Adrenal gland (tissue), 12 donors: Measurements from ENCODE around the gene SYT2. TPM values are rescaled to one million over a fixed set of nuclear protein-coding genes. Genes with fewer than 3 reads are reported as not detected.
"Not testable (repeated sequence)": the region's sequence is repeated elsewhere in the genome, so short reads cannot be mapped to it uniquely, and the experiment has no call there.

Experiments used
- DNase-seq, 7 donors: peaks; one replicate each; pipeline ENCODE4 v3.0.0-alpha.2; 2019 to 2020
- H3K27ac ChIP-seq, 5 donors: fragments of 200-600 bp; sonication (generic) in 4 of 5; 1 replicate in 3 of 5; 2 replicates in 2 of 5; pipeline versions ENCODE4 v1.5.1 to v1.8.0; 2016 to 2020; ENCODE audit warnings: mild to moderate bottlenecking in 1 of 5
- H3K27me3 ChIP-seq: fragments of 200-600 bp; 2 replicates; pipeline ENCODE4 v1.8.0; 2021
- H3K36me3 ChIP-seq, 2 donors: fragments of 200-600 bp; replicated peaks in 1 of 2; 1 replicate in 1 of 2; 2 replicates in 1 of 2; pipeline versions ENCODE4 v1.5.1 to v1.8.0; 2018 to 2022
- H3K4me1 ChIP-seq, 2 donors: fragments of 200-600 bp; replicated peaks in 1 of 2; 1 replicate in 1 of 2; 2 replicates in 1 of 2; pipeline versions ENCODE4 v1.5.1 to v1.8.0; 2018 to 2021
- H3K4me3 ChIP-seq, 4 donors: fragments of 200-600 bp; sonication (generic) in 3 of 4; one replicate each; pipeline ENCODE4 v1.5.1; 2016 to 2018
- H3K9me3 ChIP-seq, 3 donors: fragments of 200-600 bp; sonication (generic) in 1 of 3; replicated peaks in 1 of 3; 1 replicate in 2 of 3; 2 replicates in 1 of 3; pipeline versions ENCODE4 v1.5.1 to v1.8.0; 2016 to 2021
- CTCF ChIP-seq, 6 experiments: fragments of 450-650 bp in 4 of 6; fragments of 200-600 bp in 2 of 6; sonication (generic) in 1 of 6; IDR thresholded peaks; 1 replicate in 5 of 6; 2 replicates in 1 of 6; pipeline versions ENCODE4 v1.5.1 to v1.8.0; 2016 to 2021; ENCODE audit warnings: antibody characterized with exemption in 6 of 6, mild to moderate bottlenecking in 2 of 6, moderate library complexity in 1 of 6
- POLR2A ChIP-seq, 2 donors: fragments of 450-650 bp; IDR thresholded peaks; one replicate each; pipeline ENCODE4 v1.6.1; 2017; ENCODE audit warnings: antibody characterized with exemption in 2 of 2, mild to moderate bottlenecking in 2 of 2, moderate library complexity in 1 of 2
- WGBS, 4 donors: extraction: QIAGEN DNeasy Blood & Tissue Kit in 2 of 4; methylation state at CpG; one replicate each; pipeline versions ENCODE4 v1.1.5 to v1.1.7; 2013 to 2017; 5-methylcytosine and 5-hydroxymethylcytosine counted together
- intact Hi-C, 2 donors: fragments of 100-400 bp; cut with DNase I; formaldehyde crosslinking; loops; one replicate each; pipeline versions ENCODE4 v1.14.1 to v1.15.0; 2022 to 2023
- polyA plus RNA-seq, 3 donors: library from polyadenylated mRNA; stranded (reverse); fragments of 200-250 nt in 2 of 3; fragments of 350-450 nt in 1 of 3; fragmentation: Illumina TruSeq in 1 of 3; extraction: RNeasy Lipid Tissue Mini Kit (QIAGEN cat#74804) in 1 of 3; gene quantifications; one replicate each; pipeline ENCODE4 v1.2.3, GENCODE V29; 2013 to 2014
- total RNA-seq, 9 donors: library from RNA; depleted of rRNA in 4 of 9; stranded (reverse); fragments of >200 nt in 4 of 9; fragments of 120-200 nt in 1 of 9; fragmentation: NEBNext Ultra II Directional in 1 of 9; extraction: Animal tissue kit (Norgen Biotek cat#: 25700) in 1 of 9; gene quantifications; one replicate each; pipeline versions ENCODE4 v1.1.0 to v1.2.4, GENCODE V29; 2013 to 2023
- donor health status: healthy with polysubstance abuse.
- donor health status: Bipolar disorder and iron deficiency.
- donor health status: DM: yes; HTN: yes; CAD: no.
- donor health status: DM: no; HTN: no; CAD: no.
- donor health status: DM: no; HTN: no; CAD: no.
- donor health status: DM: yes; HTN: yes; CAD: no.

SYT2 gene
- total and polyA plus RNA-seq, 12 donors = 0.08 to 3.8 (median 0.44) TPM; not detected in 3

- no peaks in the 10 kb centered on the region for H3K4me1 ChIP-seq
- TF ChIP-seq POLR2A (IDR thresholded peaks at IDR 0.05) (no peak), CTCF (IDR thresholded peaks at IDR 0.05) (no peak)
- intact Hi-C loops = no loop called here
- H3K4me3 ChIP-seq = no peak overlapping the region
- no peak for DNase-seq
- H3K36me3 ChIP-seq = no peaks in the 10 kb centered on the region
- WGBS, 4 donors = 79 to 88% (median 83%) methylated on average over 7 of the region's 7 CpGs
- no peak overlapping the region for H3K27ac ChIP-seq
- no peaks in the 10 kb centered on the region for H3K27me3 ChIP-seq
- no peaks in the 10 kb centered on the region for H3K9me3 ChIP-seq
Observed at GRCh38 chr1:202628646-202629215, 81.5 kb downstream of the SYT2 start.

DNA sequence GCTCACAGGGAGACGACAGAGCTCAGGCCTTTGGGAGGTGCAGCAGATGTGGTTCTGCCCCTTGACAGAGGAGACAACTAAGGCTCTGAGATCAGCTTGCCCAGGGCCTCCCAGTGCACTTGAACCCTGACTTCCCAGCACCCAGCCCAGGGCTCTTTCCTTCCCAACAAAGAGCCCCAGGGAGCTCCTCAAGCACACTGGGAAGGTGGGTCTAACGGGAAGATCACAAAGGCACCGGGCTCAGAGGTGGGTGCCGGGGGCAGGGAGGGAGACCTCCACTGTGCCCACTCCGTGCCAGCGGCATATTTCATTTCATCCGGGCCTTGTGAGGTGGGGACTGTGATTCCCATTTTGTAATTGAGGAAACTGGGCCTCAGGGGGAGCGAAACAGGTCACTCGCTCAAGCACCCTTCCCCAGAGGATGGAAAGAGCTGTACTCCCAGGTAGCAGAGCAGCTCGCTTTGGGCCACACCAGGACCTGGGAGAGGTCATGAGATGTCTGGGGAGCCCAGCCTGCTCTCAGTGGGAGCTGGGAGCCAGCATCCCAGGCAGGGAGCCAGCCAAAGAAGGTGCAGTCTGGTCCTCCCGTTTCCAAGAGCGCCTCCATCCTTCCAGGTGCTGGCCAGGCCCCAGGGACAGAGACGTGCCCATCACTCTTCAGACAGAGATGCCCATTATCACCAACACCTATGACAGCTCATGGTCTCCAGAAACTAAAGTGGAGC, 82.3 kb downstream of the SYT2 start:
- no peak overlapping the region for H3K27ac ChIP-seq
- intact Hi-C loops = no loop called here
- 81 to 96% (median 85%) methylated on average over 7 to 13 of the region's 13 CpGs for WGBS, 4 donors
- TF ChIP-seq POLR2A (IDR thresholded peaks at IDR 0.05) = no peak
- no peak for TF ChIP-seq CTCF (IDR thresholded peaks at IDR 0.05)
- H3K9me3 ChIP-seq = no peaks in the 10 kb centered on the region
- H3K36me3 ChIP-seq = no peaks in the 10 kb centered on the region
- no peaks in the 10 kb centered on the region for H3K4me1 ChIP-seq
- no peak for DNase-seq
- H3K27me3 ChIP-seq = no peaks in the 10 kb centered on the region
- no peak overlapping the region for H3K4me3 ChIP-seq

DNA sequence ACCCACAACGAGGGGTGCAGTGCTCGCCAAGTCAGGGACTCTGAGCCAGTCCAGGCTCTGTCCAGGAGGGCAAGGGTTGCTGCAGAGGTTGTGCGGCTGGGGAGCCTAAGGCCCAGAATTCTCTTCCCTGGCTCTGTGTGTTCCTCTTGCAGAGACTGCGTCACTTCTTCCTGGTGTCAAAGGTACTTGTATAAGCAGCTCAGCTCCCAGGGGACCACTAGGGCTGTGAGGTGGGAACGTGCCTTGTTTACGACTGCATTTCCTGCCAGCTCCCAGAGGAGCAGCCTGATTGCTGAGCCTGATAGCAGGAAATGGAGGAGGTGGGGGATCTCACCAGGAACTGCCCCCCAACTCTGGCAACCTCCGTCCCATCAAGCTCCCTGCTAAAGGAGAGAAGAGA, 83.2 kb downstream of the SYT2 start:
- H3K27ac ChIP-seq, H3K9me3 ChIP-seq, H3K27me3 ChIP-seq, H3K4me1 ChIP-seq, intact Hi-C loops, DNase-seq, H3K36me3 ChIP-seq, H3K4me3 ChIP-seq: not testable (repeated sequence)
- WGBS, 4 donors = 53 to 75% (median 58%) methylated on average over 2 to 7 of the region's 7 CpGs

DNA sequence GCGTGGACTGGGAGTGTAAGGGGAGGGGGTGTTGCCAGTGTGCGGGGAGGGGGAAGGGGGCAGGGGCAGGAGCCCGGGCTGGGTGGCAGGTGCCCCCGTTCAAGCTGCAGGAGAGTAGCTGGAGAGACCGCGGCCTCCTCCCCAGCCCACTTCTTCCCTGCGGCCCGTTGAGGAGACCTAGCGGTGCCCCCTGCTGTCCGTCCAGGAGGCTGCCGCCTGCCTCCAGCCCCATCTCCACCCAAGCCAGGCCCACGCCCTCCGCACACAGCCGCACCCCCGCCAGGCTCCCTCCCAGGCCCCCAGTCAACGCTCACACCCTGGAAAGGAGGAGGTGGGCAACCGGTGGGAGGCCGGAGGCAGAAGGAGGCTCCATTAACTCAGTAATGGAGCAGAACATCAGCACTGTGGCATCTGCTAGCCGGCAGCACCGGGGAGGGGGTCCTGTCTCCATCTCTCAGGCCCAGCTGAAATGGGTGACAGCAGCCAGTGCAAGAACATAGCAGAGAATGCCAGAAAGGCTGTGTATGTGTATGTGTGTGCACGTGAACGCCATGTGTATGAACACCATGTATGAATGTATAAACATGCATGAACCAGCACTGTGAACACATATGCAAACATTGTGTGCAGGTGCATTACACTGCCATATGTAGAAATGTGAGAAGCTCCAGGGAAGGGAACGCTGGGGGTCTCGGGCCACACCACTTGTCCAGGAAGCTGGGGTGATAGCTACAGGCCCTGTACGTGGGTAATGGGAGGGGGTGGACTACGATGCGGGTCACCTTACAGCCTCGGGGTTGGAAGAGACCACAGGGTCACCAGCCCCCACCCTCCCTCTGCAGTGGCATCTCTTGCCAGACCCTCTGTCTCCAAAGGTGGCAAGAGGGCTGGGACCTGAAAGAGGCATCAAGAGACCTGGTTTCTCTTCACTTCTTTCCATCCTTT, 84.6 kb downstream of the SYT2 start:
- intact Hi-C loops = no loop called here
- Histone ChIP-seq H3K36me3 (no peaks in the 10 kb centered on the region), H3K9me3 (no peaks in the 10 kb centered on the region), H3K27ac (no peak overlapping the region), H3K27me3 (no peaks in the 10 kb centered on the region), H3K4me1 (no peaks in the 10 kb centered on the region), H3K4me3 (no peak overlapping the region)
- TF ChIP-seq POLR2A (IDR thresholded peaks at IDR 0.05) (no peak), CTCF (IDR thresholded peaks at IDR 0.05) (peak; percentile 41 to 78 (median 54))
- peak; percentile 47 to 78 (median 63) for DNase-seq
- 31 to 70% (median 36%) methylated on average over 10 to 28 of the region's 28 CpGs for whole genome bisulfite sequencing, 4 donors
